ENCODE measurements around the gene GLRX3.
"Not testable (repeated sequence)": the region's sequence is repeated elsewhere in the genome, so short reads cannot be mapped to it uniquely, and the experiment has no call there.

GLRX3 gene

GRCh38 chr10:130136226-130137089, at the start of gene GLRX3:
Gene GLRX3 (plus strand): TSS chr10:130136391. CDS start chr10:130136421, 30 bp downstream.
- DNase-seq: no peak

- not testable (repeated sequence) for DNase-seq
These were observed 45.6 kb upstream of the GLRX3 start for GRCh38 chr10:130090565-130090964.

- DNase-seq: no peak
These were observed 36.8 kb upstream of the GLRX3 start for GRCh38 chr10:130099344-130099743.

GRCh38 chr10:130105724-130106123, 30.5 kb upstream of the GLRX3 start:
- DNase-seq: no peak

GRCh38 chr10:130108146-130108545, 28.0 kb upstream of the GLRX3 start:
- not testable (repeated sequence) for DNase-seq

- DNase-seq: no peak
These were observed 27.1 kb upstream of the GLRX3 start for GRCh38 chr10:130108934-130109604.

- peak; percentile 6 for DNase-seq
These were observed 26.4 kb upstream of the GLRX3 start for GRCh38 chr10:130109796-130110245.

- peak; percentile 35 for DNase-seq
These were observed 25.7 kb upstream of the GLRX3 start, which contains the start of gene C10orf143 for GRCh38 chr10:130110246-130111112. Gene C10orf143 (minus strand): TSS chr10:130110830. CDS start chr10:130110772, 58 bp downstream.

- DNase-seq: peak; percentile 70
These were observed 24.9 kb upstream of the GLRX3 start for GRCh38 chr10:130111113-130111851.

- no peak for DNase-seq
These were observed 24.4 kb upstream of the GLRX3 start for GRCh38 chr10:130111852-130112180.

- no peak for DNase-seq
These were observed 23.4 kb upstream of the GLRX3 start for GRCh38 chr10:130112821-130113220.

- DNase-seq: not testable (repeated sequence)
These were observed 19.2 kb upstream of the GLRX3 start for GRCh38 chr10:130116942-130117341.

- DNase-seq: not testable (repeated sequence)
These were observed 18.7 kb upstream of the GLRX3 start for GRCh38 chr10:130117535-130117934.

- DNase-seq: no peak
These were observed 14.6 kb upstream of the GLRX3 start for GRCh38 chr10:130121486-130122079.

- DNase-seq: peak; percentile 5
These were observed 8.7 kb upstream of the GLRX3 start for GRCh38 chr10:130127364-130128061.

GRCh38 chr10:130128062-130128781, 8.0 kb upstream of the GLRX3 start:
- no peak for DNase-seq

- no peak for DNase-seq
These were observed 7.3 kb upstream of the GLRX3 start for GRCh38 chr10:130128922-130129321.

GRCh38 chr10:130135676-130136225, 440 bp upstream of the GLRX3 start:
- DNase-seq: no peak

- no peak for DNase-seq
These were observed 878 bp downstream of the GLRX3 start for GRCh38 chr10:130137090-130137448.
